CD4-positive, alpha-beta T cell (primary cell): ENCODE data around the gene BTG4. TPM values are rescaled to one million over a fixed set of nuclear protein-coding genes. Genes with fewer than 3 reads are reported as not detected.

Experiments used
- ATAC-seq: fragments of 200-7000 bp; cut with Tn5 transposase; one replicate; pipeline ENCODE4 v1.10.0; 2022; ENCODE audit warnings: mild to moderate bottlenecking; ENCODE audit not compliant: poor library complexity
- CTCF ChIA-PET: fragments of 350-600 bp; sonication (Branson Sonifier 250); formaldehyde crosslinking; loops from one replicate; lab custom pipeline; 2021; ENCODE audit warnings: antibody characterized with exemption, inconsistent platforms; lab: Charles Lee
- POLR2A ChIA-PET: fragments of 350-600 bp; sonication (Branson Sonifier 250); formaldehyde crosslinking; loops from one replicate; lab custom pipeline; 2021; ENCODE audit warnings: antibody characterized with exemption, inconsistent platforms; lab: Charles Lee
- DNase-seq, 14 experiments: peaks; one replicate each; pipeline ENCODE4 v3.0.0-alpha.2; 2013 to 2020; ENCODE audit warnings: mixed read lengths in 2 of 14
- H3K27ac ChIP-seq, 2 donors: one replicate each; pipeline versions ENCODE4 v1.5.1 to v1.7.0; 2013; ENCODE audit warnings: low read length in 2 of 2, low read depth in 1 of 2, mild to moderate bottlenecking in 1 of 2
- H3K27me3 ChIP-seq, 2 experiments: 1 replicate in 1 of 2; 2 replicates in 1 of 2; pipeline versions ENCODE4 v1.6.1 to v1.7.0; 2013; ENCODE audit warnings: low read length in 2 of 2, control low read depth in 1 of 2, mild to moderate bottlenecking in 1 of 2, moderate library complexity in 1 of 2; ENCODE audit not compliant: insufficient read depth in 2 of 2, control insufficient read depth in 1 of 2
- H3K36me3 ChIP-seq: one replicate; pipeline ENCODE4 v1.6.1; 2013; ENCODE audit warnings: low read length, control low read depth; ENCODE audit not compliant: insufficient read depth
- H3K4me1 ChIP-seq: one replicate; pipeline ENCODE4 v1.6.1; 2013; ENCODE audit warnings: low read length, control low read depth; ENCODE audit not compliant: insufficient read depth
- H3K4me3 ChIP-seq: one replicate; pipeline ENCODE4 v1.5.1; 2013; ENCODE audit warnings: mild to moderate bottlenecking, low read length, moderate library complexity
- H3K9me3 ChIP-seq, 2 experiments: 1 replicate in 1 of 2; 2 replicates in 1 of 2; pipeline versions ENCODE4 v1.6.1 to v1.7.0; 2013; ENCODE audit warnings: low read length in 2 of 2, mild to moderate bottlenecking in 2 of 2, control low read depth in 1 of 2, moderate library complexity in 1 of 2; ENCODE audit not compliant: control insufficient read depth in 1 of 2, insufficient read depth in 1 of 2
- H3K27ac Mint-ChIP-seq: one replicate; pipeline ENCODE4 v1.8.0; 2020; ENCODE audit warnings: mixed read lengths
- H3K27me3 Mint-ChIP-seq: one replicate; pipeline ENCODE4 v1.8.0; 2021; ENCODE audit warnings: mixed read lengths
- H3K36me3 Mint-ChIP-seq: one replicate; pipeline ENCODE4 v1.8.0; 2021; ENCODE audit warnings: low read depth, mixed read lengths
- H3K4me1 Mint-ChIP-seq: one replicate; pipeline ENCODE4 v1.8.0; 2021; ENCODE audit warnings: low read depth, mixed read lengths
- H3K4me3 Mint-ChIP-seq: one replicate; pipeline ENCODE4 v1.8.0; 2020; ENCODE audit warnings: mild to moderate bottlenecking, mixed read lengths
- H3K9me3 Mint-ChIP-seq: one replicate; pipeline ENCODE4 v1.8.0; 2020; ENCODE audit warnings: mixed read lengths
- intact Hi-C, 2 experiments: fragments of 100-400 bp; cut with DNase I in 1 of 2; cut with micrococcal nuclease in 1 of 2; formaldehyde crosslinking; loops; one replicate each; pipeline versions ENCODE4 v1.15.1 to v1.9.0; 2023 to 2025; cut with DNase I, micrococcal nuclease
- total RNA-seq, 174 experiments: library from RNA in 2 of 174; stranded (reverse) in 2 of 174; gene quantifications; one replicate each; pipeline ENCODE4 v1.2.3 and lab custom pipeline; 2021 to 2026
- TF ChIP-seq, protein P1 (sequence below): fragments of 200-600 bp; IDR thresholded peaks from one replicate; pipeline ENCODE4 v1.8.0; 2022; ENCODE audit warnings: antibody characterized with exemption, mild to moderate bottlenecking

BTG4 gene
- total RNA-seq, 2 experiments from 2014 or later: not detected

DNA sequence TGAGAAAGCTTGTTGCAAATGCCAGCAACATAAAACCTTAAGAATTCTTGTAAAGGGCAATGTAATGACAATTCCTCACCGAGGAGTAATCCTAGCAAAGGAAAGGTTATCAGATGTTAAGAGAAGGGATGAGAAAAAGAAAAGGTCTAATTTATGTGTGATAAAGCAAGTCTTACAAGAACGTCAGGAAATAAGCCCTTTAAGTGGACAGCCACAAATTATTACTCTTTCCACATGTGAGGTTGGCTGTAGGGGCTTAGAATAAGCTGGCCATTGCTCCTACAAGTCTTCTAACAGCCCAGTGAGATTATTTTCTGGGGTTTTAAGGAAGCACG lies 37.6 kb upstream of the BTG4 start:
- Mint-ChIP-seq H3K9me3 (no peaks in the 10 kb centered on the region), H3K36me3 (no peaks in the 10 kb centered on the region), H3K4me1 (no peaks in the 10 kb centered on the region), H3K27ac (no peak overlapping the region), H3K4me3 (no peak overlapping the region), H3K27me3 (peaks cover 21% of the 10 kb centered on the region)
- ATAC-seq (no peak), DNase-seq (no peak)
- Histone ChIP-seq H3K27ac (no peak overlapping the region), H3K36me3 (no peaks in the 10 kb centered on the region), H3K4me3 (no peak overlapping the region), H3K4me1 (no peaks in the 10 kb centered on the region), H3K9me3 (no peaks in the 10 kb centered on the region), H3K27me3 (peaks cover 0 to 10% of the 10 kb centered on the region in 2 experiments)
- ChIA-PET CTCF (no interaction called here), POLR2A (no interaction called here)
- TF ChIP-seq, protein P1, sequence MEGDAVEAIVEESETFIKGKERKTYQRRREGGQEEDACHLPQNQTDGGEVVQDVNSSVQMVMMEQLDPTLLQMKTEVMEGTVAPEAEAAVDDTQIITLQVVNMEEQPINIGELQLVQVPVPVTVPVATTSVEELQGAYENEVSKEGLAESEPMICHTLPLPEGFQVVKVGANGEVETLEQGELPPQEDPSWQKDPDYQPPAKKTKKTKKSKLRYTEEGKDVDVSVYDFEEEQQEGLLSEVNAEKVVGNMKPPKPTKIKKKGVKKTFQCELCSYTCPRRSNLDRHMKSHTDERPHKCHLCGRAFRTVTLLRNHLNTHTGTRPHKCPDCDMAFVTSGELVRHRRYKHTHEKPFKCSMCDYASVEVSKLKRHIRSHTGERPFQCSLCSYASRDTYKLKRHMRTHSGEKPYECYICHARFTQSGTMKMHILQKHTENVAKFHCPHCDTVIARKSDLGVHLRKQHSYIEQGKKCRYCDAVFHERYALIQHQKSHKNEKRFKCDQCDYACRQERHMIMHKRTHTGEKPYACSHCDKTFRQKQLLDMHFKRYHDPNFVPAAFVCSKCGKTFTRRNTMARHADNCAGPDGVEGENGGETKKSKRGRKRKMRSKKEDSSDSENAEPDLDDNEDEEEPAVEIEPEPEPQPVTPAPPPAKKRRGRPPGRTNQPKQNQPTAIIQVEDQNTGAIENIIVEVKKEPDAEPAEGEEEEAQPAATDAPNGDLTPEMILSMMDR: no peak
- intact Hi-C loops: no loop called here

DNA sequence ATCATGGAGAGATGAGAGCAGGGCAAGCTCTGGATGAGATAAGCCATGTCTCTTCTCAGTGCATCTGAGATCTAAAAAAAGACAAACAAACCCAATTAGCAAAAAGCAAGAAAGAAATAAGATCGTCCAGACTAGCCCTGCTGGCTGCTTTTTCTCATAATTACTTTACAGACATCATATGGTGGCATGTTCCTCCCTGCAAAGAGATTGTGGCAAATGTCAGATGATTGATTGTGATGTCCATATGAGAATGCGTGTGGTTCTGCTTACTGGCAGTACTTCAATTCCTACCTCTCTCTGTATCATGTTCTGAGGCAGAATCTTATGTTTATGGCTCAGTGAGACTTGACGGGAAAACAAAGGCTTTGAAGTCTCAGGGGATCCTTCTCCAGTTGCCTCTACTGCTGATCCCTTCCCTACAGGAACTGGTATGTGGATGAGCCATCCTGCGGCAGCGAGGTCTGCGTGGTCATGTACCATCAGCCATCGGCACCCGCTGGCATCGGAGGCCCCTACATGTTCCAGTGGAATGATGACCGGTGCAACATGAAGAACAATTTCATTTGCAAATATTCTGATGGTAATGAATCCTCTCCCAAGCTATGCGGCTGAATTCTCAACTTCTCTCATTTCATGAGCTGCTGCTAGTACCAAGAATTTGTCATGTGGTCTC lies 37.1 kb upstream of the BTG4 start:
- Histone ChIP-seq H3K9me3 (no peaks in the 10 kb centered on the region), H3K27me3 (peaks cover 0 to 10% of the 10 kb centered on the region in 2 experiments), H3K4me1 (no peaks in the 10 kb centered on the region), H3K27ac (no peak overlapping the region), H3K36me3 (no peaks in the 10 kb centered on the region), H3K4me3 (no peak overlapping the region)
- Mint-ChIP-seq H3K9me3 (no peaks in the 10 kb centered on the region), H3K4me3 (no peak overlapping the region), H3K4me1 (no peaks in the 10 kb centered on the region), H3K27me3 (peaks cover 21% of the 10 kb centered on the region), H3K27ac (no peak overlapping the region), H3K36me3 (no peaks in the 10 kb centered on the region)
- ATAC-seq (no peak), DNase-seq (no peak)
- intact Hi-C loops: no loop called here
- POLR2A ChIA-PET: no interaction called here
- CTCF ChIA-PET: no interaction called here
- TF ChIP-seq, protein P1: no peak

DNA sequence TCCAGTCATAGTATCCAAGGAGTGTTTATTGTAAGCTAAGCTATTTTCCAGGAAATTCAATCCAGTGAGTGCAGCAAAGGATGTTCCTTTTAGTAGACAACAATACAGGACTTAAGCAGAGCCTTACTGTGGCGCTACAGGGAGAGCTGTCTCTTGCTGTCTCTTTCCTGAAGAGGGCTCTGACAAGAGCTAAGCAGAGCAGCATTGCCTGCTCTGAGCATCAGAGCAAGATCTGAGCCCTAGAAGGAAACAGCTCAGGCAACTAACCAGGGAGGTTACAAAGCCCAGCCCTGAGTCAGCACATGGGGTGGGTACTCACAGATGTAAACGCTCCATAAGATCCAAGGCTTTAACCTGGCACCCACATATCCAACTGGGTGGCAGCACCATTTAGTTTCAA lies 36.3 kb upstream of the BTG4 start:
- no peak overlapping the region for H3K4me3 ChIP-seq
- Mint-ChIP-seq H3K36me3 (no peaks in the 10 kb centered on the region), H3K4me3 (no peak overlapping the region), H3K27me3 (peaks cover 28% of the 10 kb centered on the region), H3K4me1 (no peaks in the 10 kb centered on the region), H3K27ac (no peak overlapping the region), H3K9me3 (no peaks in the 10 kb centered on the region)
- DNase-seq: no peak
- H3K36me3 ChIP-seq: no peaks in the 10 kb centered on the region
- H3K9me3 ChIP-seq: no peaks in the 10 kb centered on the region
- ChIA-PET CTCF (no interaction called here), POLR2A (no interaction called here)
- no peaks in the 10 kb centered on the region for H3K4me1 ChIP-seq
- TF ChIP-seq, protein P1: no peak
- H3K27ac ChIP-seq: no peak overlapping the region
- H3K27me3 ChIP-seq: peaks cover 0 to 10% of the 10 kb centered on the region in 2 experiments
- intact Hi-C loops: no loop called here
- no peak for ATAC-seq
